K562 (cell line): ENCODE results near the gene AFAP1. TPM values are rescaled to one million over a fixed set of nuclear protein-coding genes. Genes with fewer than 3 reads are reported as not detected.

Experiments used
- ATAC-seq: fragments of 200-7000 bp; cut with Tn5 transposase; 3 replicates; pipeline ENCODE4 v1.9.1; 2020; ENCODE audit warnings: moderate library complexity
- BruUV-seq: library from RNA; stranded (reverse); fragments of 400-500 nt; replicated peaks from 2 replicates; lab custom pipeline; 2021; lab: Mats Ljungman, UMichigan
- CTCF ChIA-PET: fragments of 300-600 bp; formaldehyde crosslinking; extraction: SDS; loops from one replicate; lab custom pipeline; 2021; ENCODE audit warnings: low intra/inter-chr PET ratio; lab: Yijun Ruan, JAX
- POLR2A ChIA-PET: fragments of 300-600, 350-650 bp; sonication (Branson Sonifier 250); formaldehyde crosslinking; extraction: SDS; loops from one replicate; lab custom pipeline; 2021; ENCODE audit warnings: antibody characterized with exemption, inconsistent platforms; lab: Yijun Ruan, JAX
- DNase-seq, 4 experiments: peaks; one replicate each; pipeline versions ENCODE4 v3.0.0 to v3.0.0-alpha.2; 2011 to 2018; ENCODE audit warnings: low spot score in 3 of 4, mixed read lengths in 3 of 4; ENCODE audit errors: extremely low read depth in 1 of 4
- FAIRE-seq: peaks from 2 replicates; lab custom pipeline; 2011; peaks lifted over from hg19 to GRCh38; lab: Jason Lieb, UNC
- H2AFZ ChIP-seq: 2 replicates; pipeline ENCODE4 v1.6.0; 2011; ENCODE audit warnings: low read depth, low read length, control low read depth, inconsistent platforms
- H3K27ac ChIP-seq: fragments of 200-600 bp; 3 replicates; pipeline ENCODE4 v1.8.0; 2011; ENCODE audit warnings: low read depth, mild to moderate bottlenecking, control low read depth, inconsistent platforms, low read length, moderate library complexity, mixed read lengths; ENCODE audit errors: extremely low read depth
- H3K27me3 ChIP-seq, 2 experiments: fragments of 300-600 bp in 1 of 2; 2 replicates in 1 of 2; 3 replicates in 1 of 2; pipeline versions ENCODE4 v1.6.0 to v1.8.0; 2011; ENCODE audit warnings: inconsistent platforms in 2 of 2, low read length in 2 of 2, mild to moderate bottlenecking in 1 of 2, mixed read lengths in 1 of 2, moderate library complexity in 1 of 2; ENCODE audit not compliant: control insufficient read depth in 2 of 2, insufficient read depth in 2 of 2
- H3K36me3 ChIP-seq: fragments of 300-600 bp; 3 replicates; pipeline ENCODE4 v1.8.0; 2011; ENCODE audit warnings: mild to moderate bottlenecking, low read length, inconsistent platforms; ENCODE audit not compliant: control insufficient read depth, insufficient read depth
- H3K4me1 ChIP-seq, 2 experiments: fragments of 200-600 bp in 1 of 2; replicated peaks in 1 of 2; 2 replicates in 1 of 2; 3 replicates in 1 of 2; pipeline versions ENCODE4 v1.5.1 to v1.8.0; 2011; ENCODE audit warnings: inconsistent platforms in 2 of 2, low read length in 2 of 2, mild to moderate bottlenecking in 1 of 2, mixed read lengths in 1 of 2, moderate library complexity in 1 of 2; ENCODE audit not compliant: control insufficient read depth in 2 of 2, insufficient read depth in 2 of 2
- H3K4me2 ChIP-seq: 2 replicates; pipeline ENCODE4 v1.6.1; 2011; ENCODE audit warnings: low read length, control low read depth, inconsistent platforms, mixed read lengths; ENCODE audit not compliant: insufficient read depth
- H3K4me3 ChIP-seq: fragments of 200-600 bp; sonication (generic), shearing (Covaris generic); 2 replicates; pipeline ENCODE4 v1.5.1; 2016; ENCODE audit warnings: control low read depth, inconsistent platforms
- H3K79me2 ChIP-seq: fragments of 200-600 bp; 3 replicates; pipeline ENCODE4 v1.8.0; 2011; ENCODE audit warnings: low read length, inconsistent platforms; ENCODE audit not compliant: control insufficient read depth, insufficient read depth
- H3K9ac ChIP-seq, 2 experiments: 2 replicates each; pipeline versions ENCODE4 v1.6.0 to v1.6.1; 2011; ENCODE audit warnings: low read depth in 2 of 2, low read length in 2 of 2, control low read depth in 1 of 2, inconsistent platforms in 1 of 2, mild to moderate bottlenecking in 1 of 2, mixed read lengths in 1 of 2; ENCODE audit not compliant: insufficient read depth in 1 of 2
- H3K9me1 ChIP-seq: one replicate; pipeline ENCODE4 v1.6.0; 2011; ENCODE audit warnings: inconsistent platforms, mild to moderate bottlenecking, low read length, moderate library complexity; ENCODE audit not compliant: control insufficient read depth, insufficient read depth
- H3K9me3 ChIP-seq: replicated peaks from 2 replicates; pipeline ENCODE4 v1.5.1; 2011; ENCODE audit warnings: low read depth, low read length, inconsistent platforms; ENCODE audit not compliant: control insufficient read depth, insufficient read depth
- H4K20me1 ChIP-seq: replicated peaks from 2 replicates; pipeline ENCODE4 v1.6.1; 2011; ENCODE audit warnings: low read length, inconsistent platforms, mixed read lengths; ENCODE audit not compliant: control insufficient read depth, insufficient read depth
- E2F8 ChIP-seq: fragments of 450-650 bp; IDR thresholded peaks from 2 replicates; pipeline ENCODE4 v1.7.1; 2018; ENCODE audit warnings: mild to moderate bottlenecking, low read depth; ENCODE audit not compliant: partially characterized antibody
- ELF2 ChIP-seq: fragments of 250-450 bp; sonication (Bioruptor Pico); IDR thresholded peaks from 2 replicates; pipeline ENCODE4 v1.5.0; 2021; ENCODE audit warnings: mild to moderate bottlenecking
- ESRRA ChIP-seq: fragments of 450-650 bp; IDR thresholded peaks from 2 replicates; pipeline ENCODE4 v1.6.1; 2014; ENCODE audit warnings: low read depth, mild to moderate bottlenecking, moderate library complexity, borderline replicate concordance
- HDAC2 ChIP-seq: fragments of 450-650 bp; IDR thresholded peaks from 2 replicates; pipeline ENCODE4 v1.6.1; 2016; ENCODE audit warnings: mild to moderate bottlenecking
- HNRNPK ChIP-seq: fragments of 200-400 bp; formaldehyde crosslinking; IDR thresholded peaks from one replicate; pipeline ENCODE4 v1.6.1; 2018; ENCODE audit warnings: mild to moderate bottlenecking, low read depth, low read length; ENCODE audit not compliant: poor library complexity, severe bottlenecking
- MCM7 ChIP-seq, 2 experiments: fragments of 450-650 bp; IDR thresholded peaks; 2 replicates each; pipeline ENCODE4 v1.6.1; 2016 to 2018
- MED1 ChIP-seq: sonication (generic); formaldehyde crosslinking; IDR thresholded peaks from 2 replicates; pipeline ENCODE4 v1.8.1; 2023; ENCODE audit warnings: missing genetic modification reagents, borderline replicate concordance
- NCOA2 ChIP-seq, 2 experiments: fragments of 450-650 bp; IDR thresholded peaks; 2 replicates each; pipeline ENCODE4 v1.6.1; 2018; ENCODE audit warnings: mild to moderate bottlenecking in 2 of 2, moderate library complexity in 1 of 2; ENCODE audit not compliant: partially characterized antibody in 2 of 2
- RNF219 ChIP-seq: fragments of 250-450 bp; sonication (Bioruptor Pico); IDR thresholded peaks from 2 replicates; pipeline ENCODE4 v1.5.0; 2022; ENCODE audit warnings: mild to moderate bottlenecking
- YY1 ChIP-seq, 3 experiments: IDR thresholded peaks; 2 replicates each; pipeline ENCODE4 v1.6.1; 2011; ENCODE audit warnings: low read length in 2 of 3, mild to moderate bottlenecking in 2 of 3, moderate library complexity in 2 of 3, borderline replicate concordance in 1 of 3, control low read depth in 1 of 3, low read depth in 1 of 3; ENCODE audit not compliant: insufficient read depth in 3 of 3, insufficient replicate concordance in 2 of 3, control insufficient read depth in 1 of 3, insufficient read length in 1 of 3; ENCODE audit errors: extremely low read depth in 1 of 3
- ZKSCAN8 ChIP-seq: fragments of 200-800 bp; sonication (Bioruptor generic); IDR thresholded peaks from 2 replicates; pipeline ENCODE4 v1.6.1; 2016; ENCODE audit warnings: missing genetic modification characterization, missing compliant biosample characterization
- ZNF165 ChIP-seq: fragments of 250-450 bp; sonication (Bioruptor Pico); IDR thresholded peaks from 2 replicates; pipeline ENCODE4 v1.4.0; 2020; ENCODE audit warnings: borderline replicate concordance
- WGBS: fragments of 100-300 bp; shearing (Covaris generic); methylation state at CpG from one replicate; pipeline ENCODE4 v1.1.6; 2016; ENCODE audit warnings: low coverage, mixed read lengths; ENCODE audit not compliant: insufficient coverage; ENCODE audit errors: missing lambda C conversion rate; 5-methylcytosine and 5-hydroxymethylcytosine counted together
- in situ Hi-C: fragments of 300-500 bp; cut with MboI; formaldehyde crosslinking; loops from 4 replicates; pipeline ENCODE4 v1.15.0; 2018; ENCODE audit warnings: inconsistent platforms, mixed read lengths
- intact Hi-C: fragments of 100-400 bp; cut with micrococcal nuclease; formaldehyde crosslinking; loops from 2 replicates; pipeline ENCODE4 v1.14.2; 2022
- polyA plus RNA-seq, 8 experiments: library from polyadenylated mRNA; depleted of rRNA in 4 of 8; stranded (reverse) in 5 of 8; unstranded in 3 of 8; fragments of >200 nt; fragmentation: Nextera tagmentation in 2 of 8; fragmentation: Illumina TruSeq in 1 of 8; extraction: Ambion mirVana in 2 of 8; extraction: Trizol in 1 of 8; gene quantifications; 2 replicates each; pipeline versions ENCODE4 v1.2.1 to v1.2.3, GENCODE V29; 2011 to 2014; ENCODE audit warnings: inconsistent platforms in 1 of 8, missing spikeins in 1 of 8
- total RNA-seq, 7 experiments: library from RNA; depleted of rRNA in 6 of 7; stranded (reverse); fragments of >200 nt in 6 of 7; fragmentation: Illumina TruSeq in 2 of 7; extraction: Trizol in 2 of 7; gene quantifications; 2 replicates each; pipeline versions ENCODE4 v1.2.1 to v1.2.3, GENCODE V29; 2011 to 2021; ENCODE audit warnings: low replicate concordance in 1 of 7
- TF ChIP-seq, protein P1 (sequence below): sonication (generic); formaldehyde crosslinking; IDR thresholded peaks from 2 replicates; pipeline ENCODE4 v1.9.0; 2022; ENCODE audit warnings: mild to moderate bottlenecking, missing genetic modification reagents

The AFAP1 gene
- total and polyA plus RNA-seq, 9 of the 15 experiments (the other 6 are each of a cell fraction or from before 2014, with no cell fraction given), result 0.07 to 0.42 (median 0.12) TPM; not detected in 1

- Histone ChIP-seq H3K9me1 (no peaks in the 10 kb centered on the region), H4K20me1 (peaks cover 10% of the 10 kb centered on the region; the same call in 1 of the 2 replicates)
- TF ChIP-seq HNRNPK (no peak), MCM7 (IDR thresholded peaks at IDR 0.05) (no peak), YY1 (IDR thresholded peaks at IDR 0.05; ENCODE audit: borderline replicate concordance in 1 of 3, control insufficient read depth in 1 of 3, extremely low read depth in 1 of 3, insufficient read depth in 3 of 3, insufficient read length in 1 of 3, insufficient replicate concordance in 2 of 3, low read depth in 1 of 3, low read length in 2 of 3) (no peak), ESRRA (no peak), ZKSCAN8 (CRISPR knock-in tag) (no peak), E2F8 (no peak), HDAC2 (no peak), RNF219 (no peak), ELF2 (no peak), MED1 (CRISPR knock-in tag) (no peak), ZNF165 (CRISPR knock-in tag) (no peak), NCOA2 (IDR thresholded peaks at IDR 0.05; ENCODE audit: partially characterized antibody in 2 of 2) (no peak)
- TF ChIP-seq, protein P1, sequence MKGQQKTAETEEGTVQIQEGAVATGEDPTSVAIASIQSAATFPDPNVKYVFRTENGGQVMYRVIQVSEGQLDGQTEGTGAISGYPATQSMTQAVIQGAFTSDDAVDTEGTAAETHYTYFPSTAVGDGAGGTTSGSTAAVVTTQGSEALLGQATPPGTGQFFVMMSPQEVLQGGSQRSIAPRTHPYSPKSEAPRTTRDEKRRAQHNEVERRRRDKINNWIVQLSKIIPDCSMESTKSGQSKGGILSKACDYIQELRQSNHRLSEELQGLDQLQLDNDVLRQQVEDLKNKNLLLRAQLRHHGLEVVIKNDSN (CRISPR knock-in tag), result no peak
- TF ChIP-seq, all 486 proteins: peak for 0
- H3K27me3 ChIP-seq, result no peaks in the 10 kb centered on the region
- BruUV-seq, result no TSS peak
- FAIRE-seq (no peak), ATAC-seq (no peak), DNase-seq (no peak)
- peaks cover 15% of the 10 kb centered on the region for H3K79me2 ChIP-seq
- no peaks in the 10 kb centered on the region; the same call in 1 of the 2 replicates for H3K9me3 ChIP-seq
- ChIA-PET CTCF (interaction anchor here (0.7 kb wide), 1 partner anchor 673 kb away, joined by 3 read pairs; no protein-coding TSS in a partner anchor), POLR2A (no interaction called here)
- H3K9ac ChIP-seq, result no peak overlapping the region
- WGBS, result 54% methylated on average over 14 of the region's 15 CpGs
- peaks cover 0 to 18% of the 10 kb centered on the region in 2 experiments; a peak in 2 of 5 replicates for H3K4me1 ChIP-seq
- H2AFZ ChIP-seq, result no peak overlapping the region
- intact Hi-C loops, result no loop called here
- no peak overlapping the region for H3K27ac ChIP-seq
- H3K36me3 ChIP-seq, result peaks cover 8% of the 10 kb centered on the region; the same call in 1 of the 3 replicates
- no peak overlapping the region for H3K4me2 ChIP-seq
- no peak overlapping the region for H3K4me3 ChIP-seq
- in situ Hi-C loops, result no loop called here
These were observed 177.2 kb downstream of the AFAP1 start for GRCh38 chr4:7762376-7763030.
